Right cardiac atrium (tissue), 5 donors: ENCODE data around the gene FAM184A. TPM values are rescaled to one million over a fixed set of nuclear protein-coding genes. Genes with fewer than 3 reads are reported as not detected.
"Not testable (repeated sequence)": the region's sequence is repeated elsewhere in the genome, so short reads cannot be mapped to it uniquely, and the experiment has no call there.

Experiments
- ATAC-seq, 2 donors: fragments of 200-7000 bp; cut with Tn5 transposase; one replicate each; pipeline versions ENCODE4 v1.8.0 to v1.9.1; 2020; ENCODE audit warnings: moderate library complexity in 2 of 2, mild to moderate bottlenecking in 1 of 2
- DNase-seq, 3 donors: peaks; one replicate each; pipeline ENCODE4 v3.0.0-alpha.2; 2020
- H3K27ac ChIP-seq: one replicate; pipeline ENCODE4 v1.5.1; 2013; ENCODE audit warnings: mild to moderate bottlenecking, low read length, control low read depth, moderate library complexity
- H3K27me3 ChIP-seq: one replicate; pipeline ENCODE4 v1.6.1; 2013; ENCODE audit not compliant: control insufficient read depth, insufficient read depth
- H3K4me1 ChIP-seq: one replicate; pipeline ENCODE4 v1.6.1; 2013; ENCODE audit warnings: low read length; ENCODE audit not compliant: control insufficient read depth, insufficient read depth
- H3K4me3 ChIP-seq: one replicate; pipeline ENCODE4 v1.5.1; 2013; ENCODE audit warnings: low read length, control low read depth
- H3K9me3 ChIP-seq: one replicate; pipeline ENCODE4 v1.6.1; 2013; ENCODE audit warnings: low read length; ENCODE audit not compliant: control insufficient read depth
- WGBS: extraction: QIAGEN DNeasy Blood & Tissue Kit; methylation state at CpG from one replicate; pipeline ENCODE4 v1.1.7; 2013; 5-methylcytosine and 5-hydroxymethylcytosine counted together
- intact Hi-C, 4 donors: fragments of 100-400 bp; cut with DNase I; formaldehyde crosslinking; loops; one replicate each; pipeline versions ENCODE4 v1.11.0 to v1.14.0; 2022 to 2023
- polyA plus RNA-seq: library from polyadenylated mRNA; stranded (reverse); fragments of 200-250 nt; gene quantifications from one replicate; pipeline ENCODE4 v1.2.3, GENCODE V29; 2013
- total RNA-seq, 4 donors: library from RNA; stranded (reverse); fragmentation: NEBNext Ultra II Directional; extraction: Animal tissue kit (Norgen Biotek cat#: 25700); gene quantifications; one replicate each; pipeline ENCODE4 v1.2.1, GENCODE V29; 2021
- donor health status: healthy with polysubstance abuse.
- donor health status: DM: no; HTN: yes; CAD: no.
- donor health status: DM: no; HTN: no; CAD: no.
- donor health status: DM: no; HTN: yes; CAD: no; lungs with severe emphysema.
- donor health status: DM: yes; HTN: yes; CAD: no.

Gene FAM184A
- total and polyA plus RNA-seq, 5 donors: 1.8 to 4.3 (median 2.9) TPM

DNA sequence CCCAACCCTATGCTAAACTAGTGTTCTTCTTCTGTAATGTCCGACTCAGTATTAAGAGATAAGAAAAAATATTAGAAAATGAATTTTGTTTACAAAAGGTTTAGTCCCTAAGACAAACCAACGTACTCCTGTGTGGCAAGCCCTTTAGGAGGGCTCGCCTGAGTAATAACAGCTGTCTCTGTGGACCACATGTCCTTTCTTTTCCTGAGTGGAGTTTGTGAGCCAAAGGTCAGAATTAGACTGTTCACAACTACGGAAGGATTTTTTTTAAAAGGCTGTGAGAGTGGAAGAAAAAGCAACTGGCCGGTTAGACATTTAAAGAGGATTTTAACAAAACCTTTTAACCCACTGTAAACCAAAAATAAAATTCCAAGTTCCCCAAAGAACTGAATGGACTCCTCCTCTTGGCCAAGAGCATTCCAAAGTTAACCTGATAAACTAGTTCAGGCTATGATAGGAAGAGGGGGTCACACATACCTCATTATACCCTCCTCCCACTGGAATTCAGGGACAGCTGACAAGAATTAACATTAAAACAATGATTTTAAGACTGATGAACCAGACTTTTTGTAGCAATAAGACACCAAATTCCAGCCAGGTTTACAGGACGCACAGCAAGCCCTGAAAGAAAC lies 43.5 kb downstream of the FAM184A start:
- no peaks in the 10 kb centered on the region for H3K4me1 ChIP-seq
- no peak overlapping the region for H3K27ac ChIP-seq
- no peak for DNase-seq
- WGBS: 29% methylated on average over 6 of the region's 6 CpGs
- H3K4me3 ChIP-seq: no peak overlapping the region
- H3K9me3 ChIP-seq: no peaks in the 10 kb centered on the region
- intact Hi-C loops: no loop called here
- H3K27me3 ChIP-seq: no peaks in the 10 kb centered on the region
- peak; percentile 62 to 81 for ATAC-seq

DNA sequence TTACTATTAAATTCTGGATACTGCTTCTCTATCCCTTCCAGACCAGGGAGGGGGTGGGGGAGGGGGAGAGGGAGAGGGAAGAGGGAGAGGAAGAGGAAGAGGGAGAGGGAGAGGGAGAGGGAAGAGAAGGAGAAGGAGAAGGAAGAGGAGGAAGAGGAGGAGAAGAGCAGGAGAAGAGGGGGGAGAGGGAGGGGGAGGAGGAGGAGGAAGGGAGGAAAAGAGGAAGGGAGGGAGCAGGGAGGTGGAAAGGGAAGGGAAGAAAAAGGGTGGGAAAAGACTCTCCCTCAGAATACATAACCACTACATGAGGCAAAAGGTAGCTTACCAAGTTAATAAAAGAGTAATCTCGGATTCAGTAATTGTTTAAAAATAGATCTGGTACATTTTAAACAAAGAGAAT lies 46.0 kb downstream of the FAM184A start:
- 63% methylated on average over 1 of the region's 1 CpG for WGBS
- H3K4me3 ChIP-seq: no peak overlapping the region
- no peak for ATAC-seq
- H3K9me3 ChIP-seq: no peaks in the 10 kb centered on the region
- H3K4me1 ChIP-seq: peaks cover 4% of the 10 kb centered on the region
- DNase-seq: no peak
- no peak overlapping the region for H3K27ac ChIP-seq
- H3K27me3 ChIP-seq: no peaks in the 10 kb centered on the region
- intact Hi-C loops: no loop called here

DNA sequence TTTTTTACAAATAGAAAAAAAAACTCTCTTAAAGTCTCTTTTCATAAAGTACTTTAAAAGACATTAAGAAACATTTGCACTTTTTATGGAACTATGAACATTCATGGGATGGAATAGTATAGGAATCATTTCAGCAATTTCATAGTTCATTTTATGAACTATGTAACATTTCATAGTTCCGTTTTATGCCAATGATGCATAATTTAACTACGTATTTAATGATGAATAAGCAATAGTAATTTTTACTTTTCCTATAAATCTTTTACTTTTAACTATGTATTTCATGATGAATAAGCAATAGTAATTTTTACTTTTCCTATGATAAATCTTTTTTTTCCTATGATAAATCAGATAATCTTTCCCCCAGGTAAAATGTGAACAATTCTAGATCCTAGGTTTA lies 47.7 kb downstream of the FAM184A start:
- intact Hi-C loops: no loop called here
- no peaks in the 10 kb centered on the region for H3K9me3 ChIP-seq
- no peak overlapping the region for H3K27ac ChIP-seq
- H3K4me3 ChIP-seq: no peak overlapping the region
- H3K4me1 ChIP-seq: peaks cover 4% of the 10 kb centered on the region
- ATAC-seq (no peak), DNase-seq (no peak)
- no peaks in the 10 kb centered on the region for H3K27me3 ChIP-seq
- 92% methylated on average over 2 of the region's 2 CpGs for WGBS

DNA sequence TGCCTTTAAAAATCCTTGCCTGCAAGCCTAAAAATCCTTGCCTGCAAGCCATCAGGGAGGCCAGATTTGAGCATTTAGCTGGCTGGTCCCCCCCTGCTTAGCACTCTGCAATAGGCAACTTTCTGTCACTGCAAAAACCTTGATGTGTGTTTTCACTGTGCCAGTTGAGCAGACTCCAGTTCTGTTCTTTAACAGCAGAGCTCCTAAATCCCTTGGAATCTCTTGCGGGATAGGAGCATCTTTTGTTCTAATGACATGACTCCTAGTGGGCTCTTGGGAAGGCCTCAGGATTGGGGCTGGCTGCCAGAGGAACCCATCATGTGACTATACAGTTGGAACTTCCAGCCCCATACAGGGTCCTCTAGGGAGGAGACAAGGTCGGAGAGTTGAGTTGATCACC lies 50.4 kb downstream of the FAM184A start:
- ATAC-seq (no peak), DNase-seq (no peak)
- no peak overlapping the region for H3K4me3 ChIP-seq
- intact Hi-C loops: no loop called here
- no peaks in the 10 kb centered on the region for H3K27me3 ChIP-seq
- peaks cover 4% of the 10 kb centered on the region for H3K4me1 ChIP-seq
- 79% methylated on average over 2 of the region's 2 CpGs for WGBS
- no peaks in the 10 kb centered on the region for H3K9me3 ChIP-seq
- no peak overlapping the region for H3K27ac ChIP-seq

GRCh38 chr6:119027465-119027864 lies 51.0 kb downstream of the FAM184A start:
- Histone ChIP-seq H3K27ac (no peak overlapping the region), H3K4me1 (peaks cover 4% of the 10 kb centered on the region), H3K4me3 (no peak overlapping the region), H3K27me3 (no peaks in the 10 kb centered on the region), H3K9me3 (no peaks in the 10 kb centered on the region)
- ATAC-seq (no peak), DNase-seq (no peak)
- WGBS: 67% methylated on average over 3 of the region's 3 CpGs
- intact Hi-C loops: no loop called here

- intact Hi-C loops: no loop called here
- ATAC-seq: no peak
- no peak for DNase-seq
- WGBS: 83% methylated on average over 3 of the region's 3 CpGs
- Histone ChIP-seq H3K4me1 (peaks cover 4% of the 10 kb centered on the region), H3K27me3 (no peaks in the 10 kb centered on the region), H3K9me3 (no peaks in the 10 kb centered on the region), H3K27ac (no peak overlapping the region), H3K4me3 (no peak overlapping the region)
Observed at GRCh38 chr6:119026822-119027221, 51.6 kb downstream of the FAM184A start.

DNA sequence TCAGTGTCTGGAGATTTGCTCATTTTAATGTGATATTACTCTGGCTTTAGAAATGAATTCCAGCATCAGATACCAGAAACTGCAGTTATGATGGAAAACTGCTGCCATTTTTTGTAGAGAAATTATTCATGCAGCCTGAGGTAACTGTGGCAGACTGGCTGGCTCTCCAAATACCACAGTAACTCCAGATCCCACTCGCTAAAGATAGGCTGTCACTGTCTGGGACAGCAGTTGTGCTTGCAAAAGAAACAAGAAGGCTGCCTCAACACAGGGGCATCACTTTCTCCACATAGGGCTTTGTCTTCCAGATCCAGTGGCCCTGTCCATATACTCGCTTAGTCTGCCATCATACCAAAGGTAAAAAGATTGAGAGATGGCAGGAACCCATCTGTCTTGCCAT lies 52.7 kb downstream of the FAM184A start:
- WGBS: 82% methylated on average over 2 of the region's 2 CpGs
- Histone ChIP-seq H3K9me3 (no peaks in the 10 kb centered on the region), H3K27me3 (no peaks in the 10 kb centered on the region), H3K4me1 (peaks cover 4% of the 10 kb centered on the region), H3K4me3 (no peak overlapping the region), H3K27ac (no peak overlapping the region)
- DNase-seq (no peak), ATAC-seq (no peak)
- intact Hi-C loops: no loop called here

DNA sequence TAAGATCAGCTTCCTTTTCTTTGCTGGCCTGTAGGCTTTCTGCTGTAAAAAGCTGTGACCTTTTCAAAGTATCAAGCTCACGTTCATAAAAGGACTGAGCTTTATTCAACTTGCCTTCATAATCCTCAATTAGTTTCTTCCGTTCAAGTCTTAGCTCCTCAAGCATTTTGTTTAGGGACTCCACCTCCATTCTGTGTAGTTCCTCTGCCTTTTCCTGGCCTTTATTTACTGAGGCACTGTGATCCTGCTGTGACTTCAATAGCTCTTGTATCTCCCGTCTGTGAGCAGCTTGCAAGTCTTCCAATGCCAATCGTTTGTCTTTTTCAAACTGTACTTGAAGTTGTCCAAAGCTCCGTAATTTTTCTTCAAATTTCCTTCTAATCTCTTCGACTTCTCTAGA lies 54.4 kb downstream of the FAM184A start:
- Histone ChIP-seq H3K9me3 (no peaks in the 10 kb centered on the region), H3K27ac (no peak overlapping the region), H3K4me1 (peaks cover 4% of the 10 kb centered on the region), H3K4me3 (no peak overlapping the region), H3K27me3 (no peaks in the 10 kb centered on the region)
- intact Hi-C loops: no loop called here
- DNase-seq (no peak), ATAC-seq (no peak)
- WGBS: 76% methylated on average over 6 of the region's 6 CpGs

- intact Hi-C loops: no loop called here
- Histone ChIP-seq H3K4me3 (no peak overlapping the region), H3K9me3 (no peaks in the 10 kb centered on the region), H3K27ac (no peak overlapping the region), H3K27me3 (no peaks in the 10 kb centered on the region), H3K4me1 (no peaks in the 10 kb centered on the region)
- ATAC-seq (no peak), DNase-seq (no peak)
- WGBS: 78% methylated on average over 4 of the region's 4 CpGs
Observed at GRCh38 chr6:119022796-119023195, 55.7 kb downstream of the FAM184A start.

GRCh38 chr6:119020597-119021561 lies 57.6 kb downstream of the FAM184A start:
- intact Hi-C loops: no loop called here
- ATAC-seq: no peak
- over 99% methylated on average over 2 of the region's 2 CpGs for WGBS
- H3K27me3 ChIP-seq: no peaks in the 10 kb centered on the region
- no peak overlapping the region for H3K4me3 ChIP-seq
- no peak overlapping the region for H3K27ac ChIP-seq
- DNase-seq: no peak
- H3K9me3 ChIP-seq: no peaks in the 10 kb centered on the region
- no peaks in the 10 kb centered on the region for H3K4me1 ChIP-seq

- ATAC-seq, H3K27ac ChIP-seq, intact Hi-C loops: not testable (repeated sequence)
Observed at GRCh38 chr6:119015165-119015564, 63.3 kb downstream of the FAM184A start.

More at GRCh38 chr6:119015165-119015564, 63.3 kb downstream of the FAM184A start:
- not testable (repeated sequence) for H3K27me3 ChIP-seq, H3K4me1 ChIP-seq, H3K4me3 ChIP-seq, H3K9me3 ChIP-seq
- 98% methylated on average over 22 of the region's 22 CpGs for WGBS
- DNase-seq: peak in 1 of 3 donors; percentile 30
